NCI-H1092 treated with DMSO at 0.1 percent for 48 hours (cell line): ENCODE results near the gene CARM1.
A peak's percentile ranks its signal among the peaks of the same experiment; 100 is the strongest.
"Not testable (repeated sequence)": the region's sequence is repeated elsewhere in the genome, so short reads cannot be mapped to it uniquely, and the experiment has no call there.

Source experiments
- DNase-seq: peaks from one replicate; lab custom pipeline; 2025; lab: John Stamatoyannopoulos, UW

The CARM1 gene

DNA sequence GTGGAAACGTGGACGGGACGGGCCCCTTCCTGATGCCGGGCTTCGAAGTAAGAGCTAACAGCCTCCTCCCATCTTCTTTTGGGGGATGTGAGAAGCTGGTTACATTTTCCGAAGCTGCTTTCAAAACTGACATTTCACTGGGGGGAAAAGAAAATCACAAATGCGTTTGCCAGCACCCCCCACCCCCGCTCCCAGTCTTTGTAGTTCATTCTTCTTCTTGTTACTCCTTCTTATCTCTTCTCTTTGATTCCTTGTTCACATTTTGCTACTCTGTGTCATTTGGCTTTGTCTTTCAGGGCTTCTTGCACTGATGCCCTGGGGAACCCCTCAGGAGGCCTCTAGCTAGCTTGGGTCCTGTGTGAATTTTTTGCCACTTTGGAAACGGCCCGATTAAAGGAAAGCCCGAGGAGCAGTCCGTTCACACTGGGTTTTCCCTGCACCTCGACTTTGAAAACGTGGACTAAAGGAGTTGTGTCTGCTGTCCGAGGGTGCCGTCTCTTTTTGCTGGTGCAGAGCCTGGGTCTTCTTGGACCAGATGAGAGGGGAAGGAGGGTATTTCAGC lies 1.3 kb downstream of the CARM1 start:
- no peak for DNase-seq

DNA sequence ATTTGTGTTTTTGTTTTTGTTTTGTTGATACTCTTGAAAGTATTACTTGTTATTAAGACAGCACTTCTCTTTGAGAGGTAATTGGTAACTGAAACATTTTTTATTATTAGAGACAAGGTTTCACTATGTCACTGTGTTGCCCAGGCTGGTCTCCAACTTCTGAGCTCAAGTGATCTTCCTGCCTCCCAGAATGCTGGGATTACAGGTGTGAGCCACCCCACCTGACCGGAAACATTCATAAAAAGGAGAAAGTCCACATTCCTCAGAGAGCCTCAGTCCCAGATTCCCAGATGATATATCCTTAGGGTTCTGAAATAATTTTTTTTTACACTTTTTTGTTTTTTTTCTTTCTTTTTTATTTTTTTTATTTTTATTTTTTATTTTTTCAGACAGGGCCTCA lies 2.7 kb downstream of the CARM1 start:
- no peak for DNase-seq

DNA sequence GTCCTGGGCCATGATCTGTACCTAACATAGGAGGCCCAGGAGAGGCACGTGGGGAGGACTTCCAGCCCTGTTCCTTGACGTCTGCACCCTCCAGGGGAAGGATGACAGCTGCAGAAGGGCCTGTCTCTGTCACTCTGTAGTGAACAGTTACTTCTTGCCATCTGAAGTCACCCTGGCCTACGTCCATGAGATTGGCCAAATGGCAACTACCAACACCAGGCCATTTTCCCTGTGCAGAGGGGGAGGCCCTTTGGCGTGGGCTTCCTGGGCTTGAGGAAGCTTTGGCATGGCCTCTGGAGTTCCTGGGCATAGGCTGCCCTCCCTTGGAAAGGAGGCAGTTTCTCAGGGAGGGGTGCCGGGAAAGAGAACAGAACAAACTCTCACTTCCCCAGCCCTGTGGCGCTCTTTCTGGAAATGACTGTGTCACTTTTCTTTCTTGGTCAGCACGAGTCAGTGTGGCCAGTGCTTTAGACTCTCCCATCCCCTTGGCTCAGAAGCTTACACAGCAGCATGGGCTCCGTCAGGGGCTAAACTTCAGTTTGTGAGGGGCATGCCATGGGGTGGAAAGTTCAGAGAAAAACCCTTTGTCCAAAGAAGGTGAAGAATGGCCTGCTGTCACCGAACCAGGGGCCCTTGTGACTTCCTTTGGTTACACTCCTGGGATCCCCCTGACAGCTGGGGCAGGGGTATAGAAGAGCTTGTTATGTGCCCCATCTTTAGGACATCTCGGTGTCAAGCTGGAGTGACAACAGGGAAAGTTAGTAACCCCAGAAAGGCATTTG lies 5.3 kb downstream of the CARM1 start:
- DNase-seq = no peak

DNA sequence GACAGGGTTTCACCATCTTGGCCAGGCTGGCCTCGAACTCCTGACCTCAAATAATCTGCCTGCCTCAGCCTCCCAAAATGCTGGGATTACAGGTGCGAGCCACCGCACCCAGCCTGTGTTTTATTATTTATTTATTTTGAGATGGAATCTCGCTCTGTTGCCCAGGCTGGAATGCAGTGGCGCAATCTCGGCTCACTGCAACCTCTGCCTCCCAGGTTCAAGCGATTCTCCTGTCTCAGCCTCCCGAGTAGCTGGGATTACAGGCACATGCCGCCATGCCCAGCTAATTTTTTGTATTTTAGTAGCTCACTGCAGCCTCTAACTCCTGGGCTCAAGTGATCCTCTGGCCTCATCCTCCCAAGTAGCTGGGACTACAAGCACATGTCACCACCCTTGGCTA lies 6.3 kb downstream of the CARM1 start:
- DNase-seq = not testable (repeated sequence)

DNA sequence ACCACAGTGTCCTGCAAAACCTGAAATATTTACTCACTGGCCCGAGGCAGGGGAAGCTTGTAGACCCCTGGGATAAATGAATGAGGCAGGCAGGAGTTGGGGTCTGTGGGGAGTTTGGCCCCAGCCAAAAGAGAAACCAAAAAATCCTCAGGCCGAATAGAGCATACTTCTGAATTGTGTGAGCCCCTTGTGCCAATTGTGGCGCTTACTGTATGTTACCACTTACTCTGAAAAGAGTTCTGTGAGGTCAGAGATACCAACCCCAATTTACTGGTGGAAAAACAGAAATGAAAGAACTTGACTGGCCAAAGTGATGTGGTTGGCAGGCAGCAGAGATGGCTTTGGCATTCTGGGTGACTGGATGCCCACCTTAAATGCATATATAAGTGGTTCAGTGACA lies 6.9 kb downstream of the CARM1 start:
- DNase-seq = no peak

DNA sequence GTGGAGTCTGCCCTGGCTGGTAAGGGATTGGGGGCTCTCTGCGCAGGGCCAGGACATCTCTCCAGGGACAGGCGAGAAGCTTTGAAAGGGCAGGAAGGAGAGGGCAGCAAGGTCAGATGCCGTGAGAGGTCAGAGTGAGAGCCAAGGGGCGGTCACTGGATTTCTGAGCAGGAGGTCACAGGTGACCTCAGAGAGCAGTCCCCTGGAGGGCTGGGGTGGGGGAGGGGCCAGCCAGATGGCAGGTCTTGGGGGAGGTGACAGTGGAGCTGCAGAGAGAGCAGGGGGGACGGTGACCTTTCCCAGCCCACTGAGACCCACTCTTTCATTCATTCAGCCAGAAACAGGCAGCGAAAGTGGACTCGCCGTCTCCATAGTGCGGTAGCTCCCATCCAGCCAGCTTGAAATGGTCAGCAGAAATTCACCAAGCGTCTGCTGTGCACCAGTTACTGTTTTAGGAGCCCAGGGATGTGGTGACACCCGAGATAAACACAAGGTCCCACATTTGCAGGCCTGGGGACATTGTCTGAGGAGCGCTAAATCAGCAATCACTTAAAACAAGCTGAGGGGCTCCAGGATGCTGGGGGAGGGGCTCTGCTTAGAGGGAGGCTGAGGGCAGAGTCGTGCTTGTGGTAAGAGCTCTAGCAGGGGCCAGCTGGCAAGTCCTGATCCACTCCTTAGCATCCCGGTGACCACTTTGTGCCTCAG lies 10.2 kb downstream of the CARM1 start:
- DNase-seq = no peak

DNA sequence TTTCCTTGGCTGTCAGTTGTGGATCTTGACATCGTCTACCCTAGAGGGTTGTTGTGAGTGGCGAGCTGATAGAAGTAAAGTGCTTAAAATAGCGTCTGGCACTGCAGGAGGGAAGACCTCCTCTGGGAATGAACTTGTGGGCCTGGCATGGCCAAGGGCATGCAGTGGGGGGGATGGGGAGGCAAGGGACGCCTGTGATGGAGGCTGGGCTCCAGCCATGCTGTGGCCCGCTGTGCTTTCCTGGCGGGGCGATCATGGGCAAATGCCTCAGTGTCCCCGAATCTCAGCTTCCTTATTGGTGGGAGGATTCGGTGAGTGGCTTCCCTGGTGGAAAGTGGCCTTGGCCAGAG lies 10.7 kb downstream of the CARM1 start:
- DNase-seq = no peak

DNA sequence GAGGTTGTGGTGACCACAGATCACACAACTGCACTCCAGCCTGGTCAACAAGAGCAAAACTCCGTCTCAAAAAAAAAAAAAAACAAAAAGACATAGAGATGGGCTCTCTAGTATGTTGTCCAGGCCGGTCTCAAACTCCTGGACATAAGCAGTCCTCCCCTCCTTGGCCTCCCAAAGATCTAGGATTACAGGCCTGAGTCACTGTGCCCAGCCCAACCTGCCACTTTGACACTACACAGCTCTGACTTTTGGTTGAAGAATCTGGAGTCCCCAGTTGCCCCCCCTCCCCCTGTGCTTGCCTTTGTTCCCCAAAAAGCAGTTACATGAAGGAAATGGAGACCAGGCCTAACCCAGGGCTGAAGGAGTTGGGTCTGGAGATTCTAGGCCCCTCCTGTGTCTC lies 12.9 kb downstream of the CARM1 start:
- no peak for DNase-seq

DNA sequence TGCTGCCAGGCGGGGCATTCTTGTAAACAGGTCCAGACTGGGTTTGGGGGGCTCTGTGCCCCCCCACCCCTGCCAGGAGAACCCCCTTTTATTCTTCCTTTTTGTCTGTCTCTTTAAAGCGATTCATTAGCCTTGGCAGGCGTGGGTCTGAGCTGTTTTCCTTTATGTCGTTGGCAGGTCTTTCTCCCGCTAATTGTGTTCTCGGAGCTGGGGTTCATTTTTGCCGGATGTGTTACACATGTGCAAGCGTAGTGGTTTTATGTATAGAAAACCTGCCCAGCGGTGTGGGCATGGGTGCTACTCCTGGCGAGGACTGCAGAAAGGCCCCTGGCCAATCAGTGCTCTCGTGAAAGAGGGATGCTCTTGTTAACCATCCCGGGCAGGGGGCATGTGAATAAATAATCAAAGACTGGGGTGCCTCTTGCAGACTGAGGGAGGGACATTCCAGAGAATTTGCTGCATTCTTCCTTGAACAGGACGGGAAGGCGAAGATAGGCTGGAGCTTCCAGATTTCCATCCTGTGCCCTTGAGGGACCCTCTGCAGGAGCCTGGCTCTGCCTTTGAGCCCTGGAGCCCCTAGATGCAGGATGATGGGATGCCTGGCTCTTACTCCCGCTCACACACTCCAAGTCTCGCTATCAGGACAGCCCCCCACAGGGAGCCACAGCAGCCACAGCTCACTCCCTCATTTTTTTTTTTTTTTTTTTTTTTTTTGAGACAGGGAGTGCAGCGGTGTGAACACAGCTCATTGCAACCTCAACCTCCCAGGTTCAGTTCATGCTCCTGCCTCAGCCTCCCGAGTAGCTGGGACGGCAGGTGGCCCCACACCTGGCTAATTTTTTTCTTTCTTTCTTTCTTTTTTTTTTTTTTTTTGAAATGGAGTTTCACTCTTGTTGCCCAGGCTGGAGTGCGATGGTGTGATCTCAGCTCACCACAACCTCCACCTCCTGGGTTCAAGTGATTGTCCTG lies 14.1 kb downstream of the CARM1 start:
- no peak for DNase-seq

DNA sequence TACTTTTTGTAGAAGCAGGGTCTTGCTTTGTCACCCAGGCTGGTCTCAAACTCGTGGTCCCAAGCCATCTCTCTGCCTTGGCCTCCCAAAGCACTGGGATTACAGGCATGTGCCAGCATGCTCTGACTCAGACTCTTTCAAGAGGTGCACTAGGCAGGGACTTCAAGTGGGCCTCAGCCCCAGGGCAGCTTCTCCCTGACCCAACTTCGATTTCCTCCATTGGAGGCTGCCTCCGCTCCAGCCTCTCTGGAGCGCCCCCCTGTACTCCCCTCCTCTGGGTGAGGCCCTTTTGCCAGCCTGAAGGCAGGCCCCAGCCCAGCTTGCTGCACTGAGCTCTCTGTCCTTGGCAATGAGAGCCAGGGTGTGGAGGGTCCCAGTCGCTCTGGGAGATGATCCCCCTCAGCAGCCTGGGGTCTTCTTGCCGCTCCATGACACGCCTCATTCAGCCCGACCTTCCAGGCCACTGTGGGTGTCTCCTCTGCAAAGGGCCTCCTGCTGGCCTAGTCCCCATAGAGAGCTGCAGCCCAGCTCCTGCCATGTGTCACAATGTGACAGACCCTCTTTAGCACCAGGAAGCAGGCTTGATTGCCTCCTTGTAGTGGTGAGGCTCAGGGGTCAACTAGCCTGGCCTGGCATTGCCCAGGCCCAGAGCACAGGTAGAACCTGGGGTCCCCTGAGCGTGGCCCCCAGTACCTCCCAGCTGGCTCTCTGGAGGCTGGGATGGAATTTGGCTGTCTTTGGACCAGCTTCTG lies 16.4 kb downstream of the CARM1 start:
- no peak for DNase-seq

DNA sequence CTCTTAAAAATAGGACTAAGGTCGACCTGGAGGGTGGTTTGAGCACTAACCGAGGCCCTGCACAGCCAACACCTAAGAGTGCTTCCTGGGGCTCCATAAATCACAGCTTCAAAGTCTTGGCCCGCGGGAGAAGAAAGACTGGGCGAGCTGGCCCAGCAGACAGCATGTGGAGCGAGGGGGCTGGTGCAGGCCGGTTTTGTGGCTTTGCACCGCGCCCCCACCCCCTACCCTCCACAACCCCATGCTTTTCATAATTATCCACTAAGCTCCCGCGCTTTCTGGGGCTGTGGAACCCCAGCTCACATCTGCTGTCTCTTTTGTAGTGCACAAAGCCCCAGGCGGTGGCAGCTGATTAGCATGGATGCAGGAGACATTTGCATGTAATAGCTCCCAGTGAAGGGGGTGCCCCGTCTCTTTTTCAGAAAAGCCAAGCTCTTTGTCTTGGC lies 17.1 kb downstream of the CARM1 start:
- no peak for DNase-seq

DNA sequence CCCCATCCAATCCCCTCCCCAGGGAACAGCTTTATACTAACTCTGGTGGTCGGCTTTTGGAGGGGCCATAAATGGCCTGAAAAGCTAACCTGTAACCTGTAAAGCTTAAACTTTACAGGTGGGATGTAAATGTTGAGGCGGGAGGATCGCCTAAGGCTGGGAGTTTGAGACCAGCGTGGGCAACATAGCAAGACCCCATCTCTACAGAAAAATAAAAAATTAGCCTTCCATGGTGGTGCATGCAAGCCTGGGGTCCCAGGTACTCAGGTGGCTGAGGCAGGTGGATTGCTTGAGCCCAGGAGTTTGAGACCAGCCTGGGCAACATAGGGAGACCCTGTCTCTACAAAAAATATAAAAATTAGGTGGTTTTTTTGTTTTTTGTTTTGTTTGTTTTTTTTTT lies 18.5 kb downstream of the CARM1 start:
- no peak for DNase-seq

DNA sequence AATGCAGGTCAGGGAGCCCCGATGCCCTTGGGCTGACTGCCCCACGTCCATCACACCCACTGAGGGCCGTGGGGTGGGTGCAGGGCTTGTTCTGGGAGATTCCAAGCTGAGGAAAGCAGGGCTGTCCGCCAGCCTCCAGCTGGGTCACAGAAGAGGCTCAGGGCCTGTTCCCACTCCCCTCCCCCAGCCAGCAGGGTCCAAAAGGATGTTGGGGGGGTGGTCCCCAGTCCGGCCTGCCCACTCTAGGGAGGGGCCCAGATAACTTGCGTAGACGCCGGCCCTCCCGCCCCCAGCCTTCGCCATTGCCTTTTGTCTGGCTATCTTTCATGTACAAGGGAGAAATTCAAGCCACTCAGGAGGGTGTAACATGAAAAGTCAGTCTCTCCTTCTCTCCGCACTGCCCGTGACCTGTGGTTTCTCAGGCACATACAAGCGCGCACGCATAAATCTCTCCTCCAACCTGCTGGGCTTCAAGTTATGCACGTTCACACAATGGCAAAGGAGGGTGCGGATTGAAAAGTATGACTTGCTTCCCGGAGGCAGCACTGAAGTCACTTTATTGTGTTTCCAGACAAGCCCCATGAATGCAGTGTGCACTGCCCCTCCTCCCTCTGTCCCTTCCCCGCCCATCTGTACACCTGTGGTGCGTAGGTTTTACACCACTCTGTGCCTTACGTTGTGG lies 20.2 kb downstream of the CARM1 start:
- DNase-seq = no peak

DNA sequence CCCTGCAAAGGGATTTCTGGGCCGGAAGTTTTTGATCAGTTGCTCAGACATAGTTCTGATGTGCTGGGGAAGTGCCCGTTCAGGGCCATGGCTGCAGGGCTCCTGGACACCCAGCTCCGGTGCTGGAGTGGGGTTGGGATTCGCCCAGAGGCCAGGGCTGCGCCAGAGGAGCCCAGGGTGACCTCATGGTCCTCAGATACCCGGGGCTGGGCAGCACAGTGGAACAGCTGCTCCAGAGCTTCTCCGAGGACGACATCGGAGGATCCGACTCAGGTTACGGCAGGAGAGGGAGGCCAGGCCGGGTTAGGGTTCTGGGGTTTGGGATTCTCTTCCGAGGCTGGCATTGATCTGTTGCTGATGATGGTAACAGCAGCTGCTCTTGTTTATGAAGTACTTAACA lies 20.9 kb downstream of the CARM1 start:
- DNase-seq = no peak

DNA sequence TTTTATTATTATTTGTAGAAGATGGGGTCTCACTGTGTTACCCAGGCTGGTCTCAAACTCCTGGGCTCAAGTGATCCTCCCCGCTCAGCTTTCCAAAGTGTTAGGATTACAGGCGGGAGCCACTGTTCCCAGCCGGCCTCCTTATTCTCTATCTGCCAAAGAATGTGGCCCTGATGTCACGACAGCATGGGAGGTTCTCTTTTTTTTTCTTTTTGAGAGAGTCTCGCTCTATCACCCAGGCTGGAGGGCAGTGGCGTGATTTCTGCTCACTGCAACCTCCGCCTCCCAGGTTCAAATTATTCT lies 23.5 kb downstream of the CARM1 start:
- no peak for DNase-seq

DNA sequence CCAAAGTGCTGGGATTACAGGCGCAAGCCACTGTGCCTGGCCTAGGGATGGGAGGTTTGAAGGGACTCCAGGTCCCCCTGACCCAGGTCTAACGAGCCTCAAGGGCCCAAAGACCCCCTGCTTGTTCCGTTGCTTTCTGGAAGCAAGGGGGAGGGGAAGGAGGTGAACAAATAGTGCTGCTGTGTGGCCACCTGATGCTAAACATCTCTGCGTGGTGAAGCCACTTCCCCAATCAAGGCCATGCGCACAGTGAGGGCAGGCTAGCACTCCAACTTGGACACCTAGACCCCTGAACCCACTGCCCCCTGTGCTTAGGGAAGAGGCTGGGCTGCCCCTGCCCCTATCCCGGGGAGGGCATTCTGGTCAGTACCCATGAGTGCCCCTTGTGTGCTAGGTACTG lies 24.0 kb downstream of the CARM1 start:
- DNase-seq = no peak

DNA sequence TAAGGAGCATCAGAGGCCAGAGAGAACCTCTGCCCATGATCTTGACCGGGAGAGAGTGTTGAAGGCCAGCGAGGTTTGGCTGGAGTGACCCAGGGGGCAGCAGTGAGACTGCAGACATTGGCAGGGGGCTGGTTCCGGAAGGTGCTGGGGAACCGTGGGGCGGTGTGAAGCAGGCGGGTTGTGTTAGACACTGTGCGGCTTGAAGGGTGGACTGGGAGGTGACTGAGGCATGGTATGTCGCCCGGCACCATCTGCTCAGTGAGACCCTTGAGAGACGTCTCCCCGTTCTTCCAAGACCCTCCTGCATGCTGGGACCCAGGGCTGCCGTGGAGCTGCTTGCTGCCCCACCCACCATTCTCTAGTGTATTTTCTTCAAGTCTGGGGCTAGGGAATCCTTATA lies 24.6 kb downstream of the CARM1 start:
- no peak for DNase-seq

DNA sequence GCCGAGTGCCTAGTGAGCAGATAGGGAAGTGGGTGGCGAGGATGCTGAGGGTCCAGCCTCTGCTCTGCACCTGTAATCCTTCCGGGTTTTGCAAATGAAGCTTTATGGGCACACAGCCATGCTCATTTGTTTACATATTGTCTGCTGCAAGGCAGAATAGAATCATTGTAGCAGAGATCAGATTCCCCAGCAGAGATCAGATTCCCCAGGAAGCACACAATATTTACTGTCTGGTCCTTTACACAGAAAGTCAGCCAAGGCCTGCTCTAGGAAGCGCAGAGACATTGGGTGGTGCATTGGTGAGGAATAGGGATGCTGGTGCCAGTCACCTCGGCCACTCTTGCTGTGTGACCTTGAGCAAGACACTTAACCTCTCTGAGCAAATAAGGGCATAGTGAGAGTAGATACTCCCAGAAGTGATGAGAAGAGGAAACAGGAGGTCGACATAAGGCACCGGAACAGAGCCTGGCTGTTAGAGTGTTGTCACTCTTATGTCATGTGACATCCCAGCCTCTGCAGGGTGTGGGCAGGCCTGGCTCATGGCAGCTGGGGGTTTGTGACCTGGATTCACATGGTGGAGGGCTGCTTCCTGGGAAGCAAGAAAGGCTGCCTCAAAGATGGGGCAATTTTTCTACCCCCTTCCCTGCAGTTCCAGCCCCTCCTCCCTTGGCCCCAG lies 25.6 kb downstream of the CARM1 start:
- DNase-seq = peak; percentile 58

DNA sequence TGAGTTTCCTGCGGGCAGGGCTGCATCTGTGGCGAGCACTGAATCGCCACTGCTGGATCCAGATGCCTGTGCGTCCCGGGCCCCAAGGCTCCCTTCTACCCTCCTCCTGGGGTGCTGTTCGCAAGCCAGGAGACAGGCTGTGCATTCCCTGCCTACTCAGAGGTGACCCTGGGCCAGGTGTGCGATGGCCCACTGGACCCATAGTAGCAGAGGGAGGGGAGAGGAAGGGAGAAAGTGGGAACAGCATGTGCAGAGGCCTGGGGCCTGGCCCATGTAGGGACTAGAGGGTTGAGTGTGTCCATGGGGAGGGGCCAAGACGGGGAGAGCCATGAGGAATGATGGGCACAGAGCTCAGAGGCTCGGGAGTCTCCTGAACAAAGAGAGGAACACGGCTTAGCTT lies 27.3 kb downstream of the CARM1 start:
- no peak for DNase-seq

DNA sequence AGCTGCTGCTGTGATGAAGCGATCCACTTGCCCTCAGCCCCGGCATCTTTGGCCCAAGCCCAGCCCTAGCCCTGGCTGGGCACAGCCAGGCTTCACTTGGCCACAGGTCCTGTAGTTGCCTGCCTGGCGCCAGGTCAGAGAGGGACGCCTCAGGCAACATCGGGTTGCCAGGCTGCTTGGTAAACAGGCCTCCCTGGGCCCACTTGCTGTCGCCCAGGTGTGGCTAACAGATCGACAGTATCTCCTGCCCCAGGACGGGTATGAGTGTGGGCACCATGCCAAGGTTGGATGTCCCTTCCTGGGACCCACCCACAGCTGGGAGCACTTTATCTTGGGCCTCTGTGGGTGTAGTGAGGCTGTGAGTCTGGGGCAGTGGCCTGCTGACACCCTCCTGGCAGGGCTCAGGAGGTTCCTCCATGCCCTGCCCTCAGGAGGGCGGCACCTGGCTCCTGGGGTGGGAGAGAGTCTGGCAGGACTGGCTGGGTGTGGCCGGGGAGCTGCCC lies 27.8 kb downstream of the CARM1 start:
- DNase-seq = peak; percentile 23
